ENCODE results near the gene DNAJC13.

GRCh38 chr3:132414841-132415240, 2.5 kb upstream of the DNAJC13 start:
- TF ChIP-seq GATA3 (IDR thresholded peaks at IDR 0.05; ENCODE audit: low read depth, low read length) (no peak), GATA2 (IDR thresholded peaks at IDR 0.05; ENCODE audit: low read depth, low read length) (no peak)

All from SH-SY5Y (cell line).